ENCODE measurements around the gene RAB9B. TPM values are rescaled to one million over a fixed set of nuclear protein-coding genes. Genes with fewer than 3 reads are reported as not detected.

Gene RAB9B
- total and polyA plus RNA-seq, 5 donors: 11.5 to 28.3 (median 21.9) TPM

DNA sequence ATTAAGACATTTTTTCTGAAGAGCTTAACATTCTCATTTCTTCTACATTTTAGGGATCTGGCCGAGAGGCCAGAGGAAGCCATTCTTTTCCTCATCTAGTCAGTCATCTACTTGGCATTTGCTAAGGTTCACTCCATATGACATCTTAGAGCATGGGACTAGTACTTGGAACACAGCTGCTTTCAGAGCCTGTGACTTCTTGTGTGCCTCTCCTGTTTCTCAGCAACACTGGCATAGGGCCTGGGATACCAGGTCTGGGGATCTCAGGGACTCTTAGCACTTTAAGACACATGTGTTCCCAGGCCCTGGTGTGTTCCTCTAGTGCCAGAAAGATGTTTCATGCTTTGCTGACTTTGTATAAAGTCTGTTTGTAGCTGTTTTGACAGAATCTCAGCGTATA lies 48.1 kb downstream of the RAB9B start:
- WGBS: 67% methylated on average over 2 of the region's 2 CpGs
- Histone ChIP-seq H3K27me3 (ENCODE audit: control insufficient read depth, insufficient read depth) (no peaks in the 10 kb centered on the region), H3K4me3 (ENCODE audit: low read length) (no peak overlapping the region), H3K4me1 (ENCODE audit: control insufficient read depth, insufficient read depth, low read length) (no peaks in the 10 kb centered on the region), H3K27ac (ENCODE audit: low read length) (no peak overlapping the region), H3K9me3 (ENCODE audit: control insufficient read depth, low read length) (no peaks in the 10 kb centered on the region)
- intact Hi-C loops (cut with DNase I): no loop called here
- ATAC-seq (peak; percentile 29 to 31), DNase-seq (no peak)

DNA sequence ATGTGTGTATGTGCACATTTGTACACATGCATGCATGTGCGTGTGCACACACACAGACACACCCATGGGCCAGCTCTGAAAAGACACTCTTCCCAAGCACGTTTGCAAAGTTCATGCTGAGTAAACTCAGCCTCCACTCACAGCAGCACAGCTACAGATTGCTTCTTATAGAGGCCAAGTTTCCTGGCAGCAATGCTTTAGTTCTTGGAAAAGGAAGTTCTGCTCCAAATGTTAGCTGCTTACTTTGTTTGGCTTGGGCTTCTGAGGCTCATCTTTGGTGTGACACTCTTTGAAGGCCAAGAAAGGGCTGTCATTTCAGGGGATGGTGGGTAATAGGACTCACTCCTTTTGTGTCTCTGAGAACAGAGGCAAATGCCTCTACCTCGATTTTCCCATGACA lies 48.9 kb downstream of the RAB9B start:
- WGBS: 36% methylated on average over 3 of the region's 3 CpGs
- H3K27ac ChIP-seq (ENCODE audit: low read length): no peak overlapping the region
- H3K4me1 ChIP-seq (ENCODE audit: control insufficient read depth, insufficient read depth, low read length): no peaks in the 10 kb centered on the region
- H3K27me3 ChIP-seq (ENCODE audit: control insufficient read depth, insufficient read depth): no peaks in the 10 kb centered on the region
- no peak for DNase-seq
- ATAC-seq: no peak
- H3K4me3 ChIP-seq (ENCODE audit: low read length): no peak overlapping the region
- H3K9me3 ChIP-seq (ENCODE audit: control insufficient read depth, low read length): no peaks in the 10 kb centered on the region
- intact Hi-C loops (cut with DNase I): no loop called here

DNA sequence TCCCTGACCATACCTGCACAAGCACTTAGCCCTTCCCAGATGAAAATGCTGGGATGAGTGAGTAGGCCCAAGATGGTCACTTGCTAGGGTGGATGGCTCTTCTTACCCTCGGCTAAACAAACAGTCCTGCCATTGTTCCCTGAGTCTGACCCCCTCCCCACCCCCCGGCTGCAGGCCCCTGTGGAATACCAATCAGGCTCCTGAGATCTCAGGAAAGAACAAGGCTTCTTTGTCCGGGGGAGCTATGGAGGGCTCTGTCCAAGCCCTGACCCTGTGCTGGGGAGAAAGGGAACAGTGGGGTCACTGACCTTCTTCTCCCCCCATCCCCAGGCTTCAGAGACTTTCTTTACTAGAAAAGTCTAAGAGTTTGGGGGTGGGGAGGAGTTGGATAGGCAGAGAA lies 49.4 kb downstream of the RAB9B start:
- no peak overlapping the region for H3K4me3 ChIP-seq (ENCODE audit: low read length)
- H3K4me1 ChIP-seq (ENCODE audit: control insufficient read depth, insufficient read depth, low read length): no peaks in the 10 kb centered on the region
- DNase-seq (no peak), ATAC-seq (no peak)
- H3K27ac ChIP-seq (ENCODE audit: low read length): no peak overlapping the region
- no peaks in the 10 kb centered on the region for H3K9me3 ChIP-seq (ENCODE audit: control insufficient read depth, low read length)
- intact Hi-C loops (cut with DNase I): no loop called here
- H3K27me3 ChIP-seq (ENCODE audit: control insufficient read depth, insufficient read depth): no peaks in the 10 kb centered on the region
- 55% methylated on average over 3 of the region's 3 CpGs for WGBS

DNA sequence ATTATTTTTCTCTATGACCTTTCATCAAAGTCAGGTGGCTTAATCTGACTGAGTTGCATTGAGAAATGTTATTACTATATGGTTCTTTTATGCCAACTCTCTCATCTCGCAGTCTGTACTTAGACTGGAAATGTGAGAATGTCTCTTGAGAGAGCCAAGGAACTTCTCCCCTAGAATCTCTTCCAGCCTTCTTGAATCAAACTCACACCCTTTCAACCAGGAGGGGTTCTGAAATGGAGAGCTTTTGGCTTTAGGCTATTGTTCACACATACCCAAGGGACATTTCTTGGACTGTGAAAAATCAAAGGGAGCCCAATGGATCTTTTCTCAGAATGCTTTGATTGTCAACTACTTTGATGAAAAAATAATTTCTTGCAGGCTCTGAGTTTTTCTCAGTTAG lies 50.4 kb downstream of the RAB9B start:
- intact Hi-C loops (cut with DNase I): no loop called here
- no peak overlapping the region for H3K27ac ChIP-seq (ENCODE audit: low read length)
- DNase-seq: no peak
- 81% methylated on average over 1 of the region's 1 CpG for WGBS
- no peaks in the 10 kb centered on the region for H3K4me1 ChIP-seq (ENCODE audit: control insufficient read depth, insufficient read depth, low read length)
- no peaks in the 10 kb centered on the region for H3K27me3 ChIP-seq (ENCODE audit: control insufficient read depth, insufficient read depth)
- H3K9me3 ChIP-seq (ENCODE audit: control insufficient read depth, low read length): no peaks in the 10 kb centered on the region
- no peak overlapping the region for H3K4me3 ChIP-seq (ENCODE audit: low read length)
- no peak for ATAC-seq

DNA sequence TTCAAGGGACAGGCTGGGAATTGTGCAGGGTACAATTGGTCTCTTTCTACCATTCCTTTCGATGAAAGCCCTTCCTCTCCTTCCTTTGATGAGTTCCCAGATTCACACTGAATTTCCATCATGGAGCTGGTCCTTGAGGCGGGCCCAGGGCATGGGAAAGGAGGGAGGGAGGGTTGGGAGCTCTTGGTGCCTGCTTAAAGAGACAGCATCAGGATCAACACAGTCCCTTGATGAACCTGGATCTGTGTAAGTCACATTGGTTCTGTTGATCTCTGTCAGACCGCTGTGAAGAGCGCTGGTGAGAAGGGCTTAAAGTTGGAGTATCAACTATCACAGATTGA lies 51.0 kb downstream of the RAB9B start:
- intact Hi-C loops (cut with DNase I): no loop called here
- no peaks in the 10 kb centered on the region for H3K9me3 ChIP-seq (ENCODE audit: control insufficient read depth, low read length)
- WGBS: 84% methylated on average over 4 of the region's 4 CpGs

DNA sequence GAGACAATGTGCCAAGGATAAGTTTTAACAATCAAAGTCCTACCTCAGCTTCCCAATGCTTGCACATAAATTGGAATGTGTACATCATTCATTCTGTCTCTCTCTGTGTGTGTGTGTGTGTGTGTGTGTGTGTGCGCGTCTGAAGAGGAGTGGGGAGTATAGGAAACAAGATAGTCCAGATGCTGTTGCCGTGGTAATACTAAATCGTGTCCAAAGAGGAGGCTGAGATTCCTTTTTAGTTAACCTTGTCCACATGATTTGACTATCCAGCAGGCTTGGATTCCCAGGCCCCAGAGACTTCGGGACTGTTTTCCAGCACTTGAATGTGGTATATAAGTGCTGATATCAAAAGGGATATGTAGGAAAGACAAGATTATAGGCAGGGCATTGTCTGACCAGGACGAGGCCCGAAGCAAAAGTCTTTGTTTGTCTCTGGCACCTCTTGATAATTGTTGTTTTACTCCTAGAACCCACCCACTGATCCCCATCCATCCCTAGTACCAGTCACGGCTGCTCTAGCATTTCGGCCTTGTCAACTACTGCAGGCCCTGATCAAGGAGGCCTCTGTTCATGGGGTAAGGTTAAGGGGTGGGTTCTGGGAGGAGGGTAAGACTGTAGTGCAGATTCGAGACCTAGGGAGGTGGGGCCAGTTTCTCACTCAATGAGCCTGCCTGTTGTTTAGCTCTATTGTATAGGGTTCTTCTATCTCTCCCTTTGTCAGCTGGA lies 51.6 kb downstream of the RAB9B start:
- Histone ChIP-seq H3K9me3 (ENCODE audit: control insufficient read depth, low read length) (no peaks in the 10 kb centered on the region), H3K4me1 (ENCODE audit: control insufficient read depth, insufficient read depth, low read length) (no peaks in the 10 kb centered on the region), H3K4me3 (ENCODE audit: low read length) (no peak overlapping the region), H3K27ac (ENCODE audit: low read length) (no peak overlapping the region), H3K27me3 (ENCODE audit: control insufficient read depth, insufficient read depth) (no peaks in the 10 kb centered on the region)
- 70% methylated on average over 10 of the region's 10 CpGs for whole genome bisulfite sequencing
- ATAC-seq (no peak), DNase-seq (no peak)
- intact Hi-C loops (cut with DNase I): no loop called here

More for the DNA sequence above, 51.0 kb downstream of the RAB9B start:
- no peaks in the 10 kb centered on the region for H3K4me1 ChIP-seq (ENCODE audit: control insufficient read depth, insufficient read depth, low read length)
- no peak for DNase-seq
- ATAC-seq: no peak
- H3K27ac ChIP-seq (ENCODE audit: low read length): no peak overlapping the region
- H3K27me3 ChIP-seq (ENCODE audit: control insufficient read depth, insufficient read depth): no peaks in the 10 kb centered on the region
- no peak overlapping the region for H3K4me3 ChIP-seq (ENCODE audit: low read length)

DNA sequence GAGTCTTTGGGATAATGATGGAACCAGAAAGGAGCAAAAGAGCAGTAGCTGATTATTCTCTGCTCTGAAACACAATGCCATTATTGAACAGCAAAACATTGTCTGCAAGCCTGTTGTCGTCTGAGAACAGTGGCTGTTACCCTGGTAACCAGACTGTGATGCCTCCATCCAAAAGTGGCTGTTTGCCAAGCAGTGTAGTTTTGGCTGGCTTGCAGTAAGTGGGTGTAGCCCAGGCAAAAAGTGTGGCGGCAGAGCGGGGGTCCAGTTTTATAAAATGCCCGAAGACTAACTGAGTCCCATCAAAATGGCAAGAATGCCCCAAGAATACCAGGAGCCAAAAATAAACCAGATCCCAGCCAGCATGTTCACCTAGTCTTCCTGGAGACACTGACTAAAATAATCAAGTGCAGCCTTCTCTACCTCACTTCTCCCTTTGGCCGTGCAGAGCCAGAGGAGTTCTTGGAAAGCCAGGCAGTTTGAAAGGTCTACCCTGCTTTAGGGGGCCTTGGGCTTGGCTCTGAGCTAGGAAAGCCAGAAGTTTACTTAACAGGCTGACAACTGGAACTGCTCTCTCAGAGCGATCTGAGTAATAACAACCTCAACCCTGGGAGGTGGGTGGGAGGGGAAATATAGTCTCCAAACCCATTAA lies 52.8 kb downstream of the RAB9B start:
- peak in 2 of 3 donors; percentile 26 to 54 for DNase-seq
- no peak overlapping the region for H3K4me3 ChIP-seq (ENCODE audit: low read length)
- intact Hi-C loops (cut with DNase I): loop anchor here in 1 of 4 donors (10.0 kb wide), 1 partner anchor 84 kb away; no protein-coding TSS in a partner anchor
- WGBS: 28% methylated on average over 6 of the region's 6 CpGs
- no peaks in the 10 kb centered on the region for H3K27me3 ChIP-seq (ENCODE audit: control insufficient read depth, insufficient read depth)
- no peaks in the 10 kb centered on the region for H3K9me3 ChIP-seq (ENCODE audit: control insufficient read depth, low read length)
- no peak for ATAC-seq
- no peak overlapping the region for H3K27ac ChIP-seq (ENCODE audit: low read length)
- H3K4me1 ChIP-seq (ENCODE audit: control insufficient read depth, insufficient read depth, low read length): no peaks in the 10 kb centered on the region

DNA sequence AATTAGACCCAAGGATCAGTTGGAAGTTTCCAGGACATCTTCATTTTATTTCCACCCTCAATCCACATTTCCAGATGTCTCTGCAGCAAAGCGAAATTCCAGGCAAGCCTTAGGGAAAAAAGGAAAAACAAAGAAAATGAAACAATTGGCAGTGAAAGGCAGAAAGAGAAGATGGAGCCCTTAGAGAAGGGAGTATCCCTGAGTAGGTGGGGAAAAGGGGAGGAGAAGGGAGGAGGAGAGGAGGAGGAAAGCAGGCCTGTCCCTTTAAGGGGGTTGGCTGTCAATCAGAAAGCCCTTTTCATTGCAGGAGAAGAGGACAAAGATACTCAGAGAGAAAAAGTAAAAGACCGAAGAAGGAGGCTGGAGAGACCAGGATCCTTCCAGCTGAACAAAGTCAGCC lies 55.5 kb downstream of the RAB9B start, which contains the start of gene PLP1:
Gene PLP1 (plus strand): TSS at position 295 of the 400 bp plus-strand sequence. CDS start 156 bp downstream, outside the sequence.
- H3K27ac ChIP-seq (ENCODE audit: low read length): no peak within 1 kb of the TSS
- H3K4me3 ChIP-seq (ENCODE audit: low read length): no peak within 1 kb of the TSS

DNA sequence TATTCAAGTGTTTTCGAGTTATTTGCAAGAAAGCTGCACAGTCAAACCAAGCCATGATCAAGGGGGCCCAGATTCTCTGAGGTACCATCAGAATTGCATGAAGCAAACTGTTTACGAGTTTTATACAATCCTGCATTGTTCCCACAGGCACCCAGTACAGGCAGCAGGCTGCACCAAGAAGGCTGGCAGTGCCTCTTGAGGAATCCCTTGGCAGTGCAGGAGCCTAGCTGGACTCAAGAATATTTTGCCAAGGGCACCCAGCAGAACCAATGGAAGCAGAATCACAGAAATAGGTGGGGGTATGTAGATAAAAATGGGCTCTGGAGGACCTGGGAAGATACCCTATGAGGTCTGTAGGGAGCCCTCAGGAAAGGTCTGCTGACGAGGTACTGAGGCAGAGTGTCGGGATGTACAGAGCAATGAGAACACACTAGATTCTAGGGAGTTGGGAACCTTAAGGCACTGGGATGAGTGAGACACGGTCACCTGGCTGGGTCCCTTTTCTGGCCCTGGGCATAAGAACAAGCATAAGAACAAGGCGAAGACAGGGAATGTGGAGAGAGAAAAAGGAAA lies 57.9 kb downstream of the RAB9B start:
- peak in 1 of 2 donors; percentile 62 for ATAC-seq
- DNase-seq: no peak
- H3K27me3 ChIP-seq (ENCODE audit: control insufficient read depth, insufficient read depth): no peaks in the 10 kb centered on the region
- H3K27ac ChIP-seq (ENCODE audit: low read length): no peak overlapping the region
- H3K9me3 ChIP-seq (ENCODE audit: control insufficient read depth, low read length): no peaks in the 10 kb centered on the region
- intact Hi-C loops (cut with DNase I): loop anchor here in 1 of 4 donors (10.0 kb wide), 1 partner anchor 79 kb away; no protein-coding TSS in a partner anchor
- no peak overlapping the region for H3K4me3 ChIP-seq (ENCODE audit: low read length)
- WGBS: 82% methylated on average over 6 of the region's 6 CpGs
- no peaks in the 10 kb centered on the region for H3K4me1 ChIP-seq (ENCODE audit: control insufficient read depth, insufficient read depth, low read length)

More for the DNA sequence above, 55.5 kb downstream of the RAB9B start, which contains the start of gene PLP1:
- no peak for DNase-seq
- Histone ChIP-seq H3K27me3 (ENCODE audit: control insufficient read depth, insufficient read depth) (no peaks in the 10 kb centered on the region), H3K9me3 (ENCODE audit: control insufficient read depth, low read length) (no peaks in the 10 kb centered on the region), H3K4me1 (ENCODE audit: control insufficient read depth, insufficient read depth, low read length) (no peaks in the 10 kb centered on the region)
- ATAC-seq: no peak
- WGBS: 72% methylated on average over 2 of the region's 2 CpGs
- intact Hi-C loops (cut with DNase I): loop anchor here in 1 of 4 donors (10.0 kb wide), 1 partner anchor 82 kb away; no protein-coding TSS in a partner anchor

DNA sequence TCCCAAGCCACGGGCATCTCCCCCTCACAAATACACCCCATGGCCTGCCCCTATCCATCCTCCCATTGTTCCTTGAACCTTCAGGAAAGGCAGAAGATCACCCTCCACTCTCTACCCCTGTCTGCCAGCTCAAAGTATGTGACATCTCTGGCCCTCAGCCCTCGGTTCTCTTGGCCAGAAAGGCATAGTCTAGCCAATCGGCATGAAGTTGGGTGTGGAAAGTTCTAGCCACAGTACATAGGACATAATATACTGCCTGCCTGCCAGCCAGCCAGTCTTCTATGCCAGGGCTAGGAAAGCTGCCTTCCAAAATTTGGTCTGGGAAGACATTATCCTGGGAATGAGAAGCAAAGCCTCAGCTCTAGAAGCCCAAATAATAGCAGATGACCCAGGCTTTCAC lies 58.6 kb downstream of the RAB9B start:
- Histone ChIP-seq H3K9me3 (ENCODE audit: control insufficient read depth, low read length) (no peaks in the 10 kb centered on the region), H3K27ac (ENCODE audit: low read length) (no peak overlapping the region), H3K4me3 (ENCODE audit: low read length) (no peak overlapping the region), H3K27me3 (ENCODE audit: control insufficient read depth, insufficient read depth) (no peaks in the 10 kb centered on the region), H3K4me1 (ENCODE audit: control insufficient read depth, insufficient read depth, low read length) (no peaks in the 10 kb centered on the region)
- DNase-seq (no peak), ATAC-seq (no peak)
- WGBS: 58% methylated on average over 3 of the region's 3 CpGs
- intact Hi-C loops (cut with DNase I): loop anchor here in 1 of 4 donors (10.0 kb wide), 1 partner anchor 79 kb away; no protein-coding TSS in a partner anchor

Data from right cardiac atrium (tissue), 5 donors.